Measurements from ENCODE around the gene KDR. TPM values are rescaled to one million over a fixed set of nuclear protein-coding genes. Genes with fewer than 3 reads are reported as not detected.

KDR gene
- total and polyA plus RNA-seq, 10 of the 15 experiments (the other 5 are each of a cell fraction or from before 2014, with no cell fraction given), result 0.04 to 0.13 TPM; not detected in 8

- Histone ChIP-seq H3K4me1 (ENCODE audit: control insufficient read depth, insufficient read depth, low read length) (no peaks in the 10 kb centered on the region), H3K27me3 (replicated peaks in 1 of 2; ENCODE audit: control insufficient read depth in 2 of 2, insufficient read depth in 2 of 2, low read length in 1 of 2) (no peaks in the 10 kb centered on the region; a peak in 1 of 4 replicates), H2AFZ (ENCODE audit: control insufficient read depth, low read depth, low read length) (no peak overlapping the region), H3K9ac (ENCODE audit: control insufficient read depth, insufficient read depth, low read length) (no peak overlapping the region), H3K27ac (ENCODE audit: control insufficient read depth, insufficient read depth) (no peak overlapping the region), H3K36me3 (ENCODE audit: control insufficient read depth in 2 of 2, insufficient read depth in 2 of 2, low read length in 1 of 2) (no peaks in the 10 kb centered on the region), H3K9me3 (replicated peaks; ENCODE audit: control insufficient read depth, insufficient read depth, low read length) (no peaks in the 10 kb centered on the region), H4K20me1 (ENCODE audit: control insufficient read depth, insufficient read depth) (no peaks in the 10 kb centered on the region), H3K4me3 (no peak overlapping the region), H3K79me2 (ENCODE audit: control insufficient read depth, insufficient read depth, low read length) (no peaks in the 10 kb centered on the region), H3K4me2 (ENCODE audit: control insufficient read depth, insufficient read depth) (no peak overlapping the region)
- WGBS (ENCODE audit: insufficient coverage, insufficient replicate concordance, low lambda C conversion rate, missing lambda C conversion rate), result 92% methylated on average over 1 of the region's 1 CpG
- RAD21 ChIA-PET (ENCODE audit: unreplicated experiment), result no interaction called here
- POLR2A ChIA-PET, result no interaction called here
- BruUV-seq (replicated peaks), result no TSS peak
- ATAC-seq, result no peak
- SMC1A ChIA-PET (ENCODE audit: uncharacterized antibody, unreplicated experiment), result no interaction called here
- DNase-seq (ENCODE audit: low read depth, low spot score), result no peak
- CTCF ChIA-PET, result interaction anchor here (0.9 to 1.2 kb wide), 2 partner anchors 28 to 184 kb away, joined by 3 read pairs; no protein-coding TSS in a partner anchor
- in situ Hi-C loops (cut with MboI) (no loop called here), intact Hi-C loops (cut with micrococcal nuclease; ENCODE audit: unreplicated experiment) (no loop called here)
- TF ChIP-seq NR2C2 (IDR thresholded peaks at IDR 0.05; ENCODE audit: borderline replicate concordance, control insufficient read depth, insufficient read length, low read depth) (no peak), PAX5 (IDR thresholded peaks at IDR 0.05; ENCODE audit: borderline replicate concordance, low read depth, low read length) (no peak), ATF7 (IDR thresholded peaks at IDR 0.05; ENCODE audit: low read depth) (no peak), NFXL1 (IDR thresholded peaks at IDR 0.05; ENCODE audit: borderline replicate concordance) (no peak), ZNF207 (IDR thresholded peaks at IDR 0.05; ENCODE audit: borderline replicate concordance) (no peak), JUNB (IDR thresholded peaks at IDR 0.05) (no peak), IKZF2 (IDR thresholded peaks at IDR 0.05) (no peak), MXI1 (IDR thresholded peaks at IDR 0.05; ENCODE audit: low read depth, low read length) (no peak)
- TF ChIP-seq, protein P1, sequence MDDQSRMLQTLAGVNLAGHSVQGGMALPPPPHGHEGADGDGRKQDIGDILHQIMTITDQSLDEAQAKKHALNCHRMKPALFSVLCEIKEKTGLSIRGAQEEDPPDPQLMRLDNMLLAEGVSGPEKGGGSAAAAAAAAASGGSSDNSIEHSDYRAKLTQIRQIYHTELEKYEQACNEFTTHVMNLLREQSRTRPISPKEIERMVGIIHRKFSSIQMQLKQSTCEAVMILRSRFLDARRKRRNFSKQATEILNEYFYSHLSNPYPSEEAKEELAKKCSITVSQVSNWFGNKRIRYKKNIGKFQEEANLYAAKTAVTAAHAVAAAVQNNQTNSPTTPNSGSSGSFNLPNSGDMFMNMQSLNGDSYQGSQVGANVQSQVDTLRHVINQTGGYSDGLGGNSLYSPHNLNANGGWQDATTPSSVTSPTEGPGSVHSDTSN (IDR thresholded peaks at IDR 0.05; ENCODE audit: insufficient replicate concordance, low read depth, low read length), result no peak
- TF ChIP-seq, protein P2, sequence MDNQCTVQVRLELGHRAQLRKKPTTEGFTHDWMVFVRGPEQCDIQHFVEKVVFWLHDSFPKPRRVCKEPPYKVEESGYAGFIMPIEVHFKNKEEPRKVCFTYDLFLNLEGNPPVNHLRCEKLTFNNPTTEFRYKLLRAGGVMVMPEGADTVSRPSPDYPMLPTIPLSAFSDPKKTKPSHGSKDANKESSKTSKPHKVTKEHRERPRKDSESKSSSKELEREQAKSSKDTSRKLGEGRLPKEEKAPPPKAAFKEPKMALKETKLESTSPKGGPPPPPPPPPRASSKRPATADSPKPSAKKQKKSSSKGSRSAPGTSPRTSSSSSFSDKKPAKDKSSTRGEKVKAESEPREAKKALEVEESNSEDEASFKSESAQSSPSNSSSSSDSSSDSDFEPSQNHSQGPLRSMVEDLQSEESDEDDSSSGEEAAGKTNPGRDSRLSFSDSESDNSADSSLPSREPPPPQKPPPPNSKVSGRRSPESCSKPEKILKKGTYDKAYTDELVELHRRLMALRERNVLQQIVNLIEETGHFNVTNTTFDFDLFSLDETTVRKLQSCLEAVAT (IDR thresholded peaks at IDR 0.05), result no peak
- FAIRE-seq, result no peak
Observed at GRCh38 chr4:55154933-55155332, 29.5 kb upstream of the KDR start.
